UCSD-AML1 (cell line): ENCODE measurements around the gene PA2G4.
A peak's percentile ranks its signal among the peaks of the same experiment; 100 is the strongest.
"Not testable (repeated sequence)": the region's sequence is repeated elsewhere in the genome, so short reads cannot be mapped to it uniquely, and the experiment has no call there.

Experiments used
- DNase-seq: peaks from one replicate; lab custom pipeline; 2025; ENCODE audit not compliant: unreplicated experiment; lab: John Stamatoyannopoulos, UW

The PA2G4 gene

GRCh38 chr12:56099787-56100186 lies 4.6 kb upstream of the PA2G4 start:
- DNase-seq = no peak

GRCh38 chr12:56101045-56101444 lies 3.3 kb upstream of the PA2G4 start:
- DNase-seq = no peak

- DNase-seq = no peak
These were observed 1.7 kb upstream of the PA2G4 start for GRCh38 chr12:56102683-56103065.

GRCh38 chr12:56103066-56103711 lies 1.2 kb upstream of the PA2G4 start:
- DNase-seq = no peak

DNA sequence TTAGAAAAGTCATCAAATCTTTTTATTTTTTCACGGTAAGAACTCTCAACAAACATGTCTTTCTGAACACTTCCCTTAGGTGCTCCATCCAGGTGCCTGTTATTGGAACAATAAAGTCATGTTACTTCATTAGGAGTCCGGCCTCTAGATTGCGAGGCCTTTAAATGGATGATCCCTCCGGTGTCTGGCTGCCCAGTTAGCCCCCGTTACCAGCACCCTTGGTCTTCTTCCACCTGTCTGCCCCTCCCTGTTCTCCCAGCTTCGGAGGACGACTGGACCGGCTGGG lies 593 bp upstream of the PA2G4 start:
- DNase-seq = no peak

DNA sequence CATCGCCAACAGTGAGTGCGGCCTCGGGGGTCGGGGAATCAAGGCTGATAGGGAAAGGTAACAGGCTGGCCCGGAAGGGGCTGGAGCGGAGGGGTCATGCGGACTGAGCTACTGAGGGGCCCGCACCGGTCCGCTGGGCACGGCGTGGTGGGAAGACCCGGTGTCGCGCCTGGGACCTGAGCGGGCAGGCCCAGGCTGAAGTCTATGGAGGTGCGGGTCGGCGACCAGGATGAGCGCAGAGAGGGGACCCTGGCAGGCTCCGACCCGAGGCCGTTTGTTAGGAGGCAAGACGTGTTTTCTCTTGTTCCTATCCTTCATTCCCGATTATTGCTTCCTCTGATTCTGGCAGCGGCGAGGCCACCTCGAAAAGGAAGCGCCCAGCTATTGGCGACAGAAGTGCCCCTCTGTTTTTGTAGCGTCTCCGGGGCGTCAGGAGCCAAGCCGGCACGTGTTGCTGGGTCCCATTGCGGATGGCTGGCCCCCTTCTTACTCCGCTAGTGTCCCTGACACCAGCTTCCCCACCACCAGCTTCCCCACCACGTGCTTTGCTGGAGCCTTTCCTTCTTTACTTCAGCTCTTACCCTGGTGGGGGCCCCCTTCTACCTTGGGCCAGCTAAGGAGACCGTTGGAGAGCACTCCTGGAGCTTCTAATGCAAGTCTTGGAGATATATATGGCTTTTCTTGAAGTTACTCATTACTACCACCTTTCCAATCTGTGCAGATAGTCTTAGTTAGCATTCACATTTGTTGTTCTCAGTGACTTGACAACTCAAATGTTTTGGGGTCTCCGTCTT lies 653 bp downstream of the PA2G4 start:
- DNase-seq = peak; percentile 51

GRCh38 chr12:56105609-56105902 lies 1.2 kb downstream of the PA2G4 start:
- no peak for DNase-seq

GRCh38 chr12:56107242-56107641 lies 2.9 kb downstream of the PA2G4 start:
- DNase-seq = no peak

DNA sequence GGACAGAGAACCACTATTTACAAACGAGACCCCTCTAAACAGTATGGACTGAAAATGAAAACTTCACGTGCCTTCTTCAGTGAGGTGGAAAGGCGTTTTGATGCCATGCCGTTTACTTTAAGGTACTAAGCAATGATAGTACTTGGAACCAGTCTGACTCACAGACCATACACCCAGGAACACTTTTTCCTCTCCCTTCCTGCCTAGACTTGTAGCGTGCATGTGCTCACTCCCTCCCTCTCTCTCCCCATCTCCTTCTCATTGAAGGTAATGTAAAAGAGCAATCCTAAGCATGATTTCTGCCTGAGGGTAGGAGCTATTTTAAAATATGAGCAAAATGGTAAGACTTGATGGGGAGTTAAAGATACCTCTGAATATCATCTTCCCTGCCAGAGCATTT lies 6.2 kb downstream of the PA2G4 start:
- no peak for DNase-seq

GRCh38 chr12:56114084-56114483 lies 9.7 kb downstream of the PA2G4 start:
- no peak for DNase-seq

GRCh38 chr12:56115329-56115728 lies 11.0 kb downstream of the PA2G4 start:
- DNase-seq = no peak

DNA sequence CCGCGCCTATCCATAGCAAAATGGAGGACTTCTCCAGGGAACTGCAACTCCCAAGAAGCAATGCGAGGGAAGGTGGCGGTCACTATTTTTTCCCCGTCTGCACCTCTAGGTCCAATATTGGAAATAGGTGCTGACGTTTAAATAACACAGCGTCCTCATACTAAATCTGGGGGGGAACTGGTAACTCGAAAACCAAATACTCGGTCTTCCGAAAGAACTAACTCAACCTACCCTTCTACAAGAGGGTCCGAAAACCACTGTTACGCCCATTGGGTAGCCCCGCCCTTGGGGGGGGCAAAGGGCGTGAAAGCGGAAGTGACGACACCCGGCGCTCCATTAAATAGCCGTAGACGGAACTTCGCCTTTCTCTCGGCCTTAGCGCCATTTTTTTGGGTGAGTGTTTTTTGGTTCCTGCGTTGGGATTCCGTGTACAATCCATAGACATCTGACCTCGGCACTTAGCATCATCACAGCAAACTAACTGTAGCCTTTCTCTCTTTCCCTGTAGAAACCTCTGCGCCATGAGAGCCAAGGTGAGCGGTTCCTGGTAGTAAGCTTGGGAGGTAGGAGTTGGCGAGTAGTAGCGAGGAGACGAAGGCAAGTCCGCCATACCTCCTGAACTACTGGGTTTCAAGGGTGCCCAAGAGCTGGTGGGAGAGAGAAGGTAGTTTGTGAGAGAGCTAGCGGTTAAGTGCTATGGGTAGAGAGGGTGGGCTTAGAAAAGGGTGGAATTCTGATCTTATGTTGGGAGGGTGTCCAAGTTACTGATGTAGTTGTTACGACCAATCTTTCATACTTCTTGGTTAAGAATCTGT lies 12.1 kb downstream of the PA2G4 start, which contains the start of gene RPL41:
TSS of gene RPL41 (plus strand) at position 367 of the 815 bp plus-strand sequence.
- peak; percentile 92 for DNase-seq

GRCh38 chr12:56117082-56117706 lies 12.8 kb downstream of the PA2G4 start:
- DNase-seq = not testable (repeated sequence)

DNA sequence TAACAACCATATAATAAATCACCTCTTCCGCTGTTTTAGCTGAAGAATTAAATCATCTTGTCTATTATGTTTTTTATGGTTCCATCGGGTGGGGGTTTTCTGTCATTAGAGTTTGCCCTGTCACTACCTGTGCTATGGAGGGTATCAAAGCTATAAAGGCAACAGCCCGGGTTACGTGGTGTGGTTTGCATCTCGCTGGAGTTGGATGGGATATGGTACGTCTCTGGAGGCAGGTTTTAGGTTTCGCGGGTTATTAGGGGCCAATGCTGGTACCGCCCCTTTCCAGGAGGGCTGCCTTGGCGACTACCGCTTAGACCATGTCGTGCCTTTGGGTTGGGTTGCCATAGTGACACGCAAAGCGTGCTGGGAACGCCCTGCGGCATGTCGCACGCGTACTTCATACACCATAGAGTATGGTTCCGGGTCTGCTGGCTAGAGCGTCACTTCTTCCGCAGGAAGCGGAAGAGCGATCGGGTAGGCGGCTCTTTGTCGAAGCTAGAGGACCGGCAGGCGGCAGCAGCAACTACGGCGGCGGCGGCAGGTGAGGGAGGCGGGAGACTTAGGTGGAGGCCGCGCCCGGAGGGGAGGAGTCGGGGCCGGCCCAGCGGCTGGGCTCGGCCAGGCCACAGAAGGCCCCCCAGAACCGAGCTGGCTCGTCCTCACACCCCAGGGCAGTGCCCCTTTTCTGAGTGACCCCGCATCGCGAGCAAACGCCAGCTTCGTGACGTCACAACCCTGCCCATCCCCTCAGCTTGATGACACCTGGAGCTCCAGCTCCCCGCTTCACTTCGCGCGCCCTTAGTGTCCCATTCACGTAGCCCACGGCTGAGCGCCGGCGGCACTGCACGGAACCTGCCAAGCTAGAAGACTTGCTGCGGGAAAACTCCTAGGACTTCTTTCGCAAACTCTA lies 13.7 kb downstream of the PA2G4 start, which contains the start of gene ZC3H10:
TSS of gene ZC3H10 (plus strand) at position 489 of the 910 bp plus-strand sequence. CDS start 2,297 bp downstream, outside the sequence.
- peak; percentile 97 for DNase-seq

- no peak for DNase-seq
These were observed 14.5 kb downstream of the PA2G4 start for GRCh38 chr12:56118688-56119357.

- DNase-seq = peak; percentile 55
These were observed 15.0 kb downstream of the PA2G4 start for GRCh38 chr12:56119361-56119796.

DNA sequence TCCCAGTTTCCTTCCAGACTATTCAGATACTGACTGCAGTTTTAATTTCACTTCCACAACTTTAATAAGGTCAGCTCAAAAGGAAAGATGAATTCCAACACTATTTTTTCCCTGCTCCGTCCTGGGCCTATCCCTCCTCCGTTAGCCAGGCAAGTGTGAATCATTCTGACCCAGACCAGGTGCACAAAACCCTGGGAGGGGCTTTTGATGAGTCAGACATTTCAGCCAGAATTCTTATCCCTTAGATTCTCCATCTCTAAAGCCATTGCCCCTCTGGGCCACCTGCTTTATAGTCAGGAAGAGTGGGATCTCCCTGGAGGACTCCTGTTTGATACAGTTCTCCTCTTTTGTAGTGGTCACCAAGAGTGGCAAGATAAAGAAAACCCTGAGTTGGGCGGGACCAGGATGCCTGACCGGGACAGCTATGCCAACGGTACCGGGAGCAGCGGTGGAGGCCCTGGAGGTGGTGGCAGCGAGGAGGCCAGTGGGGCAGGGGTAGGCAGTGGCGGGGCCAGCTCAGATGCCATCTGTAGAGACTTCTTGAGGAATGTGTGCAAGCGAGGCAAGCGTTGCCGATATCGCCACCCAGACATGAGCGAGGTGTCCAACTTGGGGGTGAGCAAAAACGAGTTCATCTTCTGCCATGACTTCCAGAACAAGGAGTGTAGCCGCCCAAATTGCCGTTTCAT lies 15.9 kb downstream of the PA2G4 start:
- no peak for DNase-seq

GRCh38 chr12:56121204-56121870 lies 17.0 kb downstream of the PA2G4 start:
- DNase-seq = no peak

GRCh38 chr12:56122637-56123036 lies 18.3 kb downstream of the PA2G4 start:
- no peak for DNase-seq
